WTC11 (cell line): ENCODE data around the gene PITPNC1. TPM values are rescaled to one million over a fixed set of nuclear protein-coding genes. Genes with fewer than 3 reads are reported as not detected.

Experiments
- ATAC-seq: fragments of 200-7000 bp; cut with Tn5 transposase; 2 replicates; pipeline ENCODE4 v1.10.0; 2021; ENCODE audit warnings: mild to moderate bottlenecking, moderate library complexity
- CTCF ChIA-PET: fragments of 300-600 bp; sonication (Branson Sonifier 250); formaldehyde crosslinking; loops from one replicate; lab custom pipeline; 2021; ENCODE audit warnings: antibody characterized with exemption; lab: Charles Lee
- POLR2A ChIA-PET: fragments of 350-600 bp; sonication (Branson Sonifier 250); formaldehyde crosslinking; loops from one replicate; lab custom pipeline; 2021; ENCODE audit warnings: antibody characterized with exemption; lab: Charles Lee
- DNase-seq: peaks from one replicate; pipeline ENCODE4 v3.0.0; 2021; ENCODE audit warnings: low spot score
- H3K27ac Mint-ChIP-seq: 2 replicates; pipeline ENCODE4 v1.8.0; 2021; ENCODE audit warnings: mixed read lengths
- H3K27me3 Mint-ChIP-seq: 2 replicates; pipeline ENCODE4 v1.8.0; 2021; ENCODE audit warnings: low read depth, mild to moderate bottlenecking, moderate library complexity, mixed read lengths
- H3K36me3 Mint-ChIP-seq: 2 replicates; pipeline ENCODE4 v1.8.0; 2021; ENCODE audit warnings: mixed read lengths
- H3K4me1 Mint-ChIP-seq: 2 replicates; pipeline ENCODE4 v1.8.0; 2022; ENCODE audit warnings: mixed read lengths
- H3K4me3 Mint-ChIP-seq: 2 replicates; pipeline ENCODE4 v1.8.0; 2021; ENCODE audit warnings: mild to moderate bottlenecking, moderate library complexity, mixed read lengths
- H3K9me3 Mint-ChIP-seq: 2 replicates; pipeline ENCODE4 v1.8.0; 2021; ENCODE audit warnings: mixed read lengths
- ATF1 ChIP-seq: sonication (generic); formaldehyde crosslinking; IDR thresholded peaks from 2 replicates; pipeline ENCODE4 v1.8.1; 2023; ENCODE audit warnings: mild to moderate bottlenecking, moderate library complexity, missing genetic modification reagents
- CBFB ChIP-seq: sonication (generic); formaldehyde crosslinking; IDR thresholded peaks from 2 replicates; pipeline ENCODE4 v1.8.1; 2022; ENCODE audit warnings: mild to moderate bottlenecking, low read depth, missing genetic modification reagents
- CREM ChIP-seq: sonication (generic); formaldehyde crosslinking; IDR thresholded peaks from 2 replicates; pipeline ENCODE4 v1.8.1; 2022; ENCODE audit warnings: mild to moderate bottlenecking, missing genetic modification reagents, moderate library complexity
- ELF4 ChIP-seq: sonication (generic); formaldehyde crosslinking; IDR thresholded peaks from 2 replicates; pipeline ENCODE4 v1.8.1; 2022; ENCODE audit warnings: low read depth, mild to moderate bottlenecking, moderate library complexity, missing genetic modification reagents
- ESRRA ChIP-seq: sonication (generic); formaldehyde crosslinking; IDR thresholded peaks from 2 replicates; pipeline ENCODE4 v1.8.1; 2022; ENCODE audit warnings: mild to moderate bottlenecking, missing genetic modification reagents, borderline replicate concordance
- GRHL2 ChIP-seq: fragments of 250-450 bp; sonication (Bioruptor Pico); IDR thresholded peaks from 2 replicates; pipeline ENCODE4 v1.8.0; 2022; ENCODE audit warnings: mild to moderate bottlenecking, moderate library complexity; ENCODE audit not compliant: insufficient replicate concordance, severe bottlenecking
- IRF2 ChIP-seq: sonication (generic); formaldehyde crosslinking; IDR thresholded peaks from 2 replicates; pipeline ENCODE4 v1.8.0; 2022; ENCODE audit warnings: low read depth, missing genetic modification reagents, borderline replicate concordance
- JUN ChIP-seq: sonication (generic); formaldehyde crosslinking; IDR thresholded peaks from 2 replicates; pipeline ENCODE4 v1.8.0; 2023; ENCODE audit warnings: mild to moderate bottlenecking, missing genetic modification reagents
- NFE2L1 ChIP-seq: sonication (generic); formaldehyde crosslinking; IDR thresholded peaks from 2 replicates; pipeline ENCODE4 v1.8.1; 2023; ENCODE audit warnings: missing genetic modification reagents
- NR2C2 ChIP-seq: sonication (generic); formaldehyde crosslinking; IDR thresholded peaks from 2 replicates; pipeline ENCODE4 v1.8.0; 2022; ENCODE audit warnings: mild to moderate bottlenecking, missing genetic modification reagents
- NR3C1 ChIP-seq: sonication (generic); formaldehyde crosslinking; conservative IDR thresholded peaks from 2 replicates; pipeline ENCODE4 v1.8.1; 2023; ENCODE audit warnings: low read depth, mild to moderate bottlenecking, missing genetic modification reagents
- SOX15 ChIP-seq: fragments of 250-450 bp; sonication (Bioruptor Pico); IDR thresholded peaks from 2 replicates; pipeline ENCODE4 v1.9.0; 2021; ENCODE audit warnings: mild to moderate bottlenecking
- ZNF232 ChIP-seq: sonication (generic); formaldehyde crosslinking; IDR thresholded peaks from 2 replicates; pipeline ENCODE4 v1.8.0; 2022; ENCODE audit warnings: mild to moderate bottlenecking, missing genetic modification reagents
- ZNF416 ChIP-seq: fragments of 250-450 bp; sonication (Bioruptor Pico); IDR thresholded peaks from 2 replicates; pipeline ENCODE4 v1.9.0; 2021; ENCODE audit warnings: mild to moderate bottlenecking, inconsistent platforms
- ZNF423 ChIP-seq: fragments of 250-450 bp; sonication (Bioruptor Pico); IDR thresholded peaks from 2 replicates; pipeline ENCODE4 v2.1.2; 2022; ENCODE audit warnings: mild to moderate bottlenecking, moderate library complexity
- total RNA-seq: library from RNA; stranded (reverse); gene quantifications from 3 replicates; pipeline ENCODE4 v1.2.3, GENCODE V29; 2021
- TF ChIP-seq, protein P1 (sequence below): sonication (generic); formaldehyde crosslinking; IDR thresholded peaks from 2 replicates; pipeline ENCODE4 v1.8.0; 2022; ENCODE audit warnings: mild to moderate bottlenecking, missing genetic modification reagents
- TF ChIP-seq, protein P2 (sequence below): sonication (generic); formaldehyde crosslinking; IDR thresholded peaks from 2 replicates; pipeline ENCODE4 v1.8.0; 2023; ENCODE audit warnings: missing genetic modification reagents, mild to moderate bottlenecking, borderline replicate concordance
- TF ChIP-seq, protein P3 (sequence below): fragments of 250-450 bp; sonication (Bioruptor Pico); conservative IDR thresholded peaks from 2 replicates; pipeline ENCODE4 v1.9.0; 2021; ENCODE audit warnings: mild to moderate bottlenecking
- TF ChIP-seq, protein P4 (sequence below): sonication (generic); formaldehyde crosslinking; IDR thresholded peaks from 2 replicates; pipeline ENCODE4 v1.8.1; 2023; ENCODE audit warnings: mild to moderate bottlenecking, moderate library complexity, missing genetic modification reagents
- TF ChIP-seq, protein P5 (sequence below): sonication (generic); formaldehyde crosslinking; IDR thresholded peaks from 2 replicates; pipeline ENCODE4 v1.8.1; 2022; ENCODE audit warnings: mild to moderate bottlenecking, missing genetic modification reagents, moderate library complexity, borderline replicate concordance

PITPNC1 gene
- total RNA-seq, 1 experiment from 2014 or later, result 39.8 TPM

DNA sequence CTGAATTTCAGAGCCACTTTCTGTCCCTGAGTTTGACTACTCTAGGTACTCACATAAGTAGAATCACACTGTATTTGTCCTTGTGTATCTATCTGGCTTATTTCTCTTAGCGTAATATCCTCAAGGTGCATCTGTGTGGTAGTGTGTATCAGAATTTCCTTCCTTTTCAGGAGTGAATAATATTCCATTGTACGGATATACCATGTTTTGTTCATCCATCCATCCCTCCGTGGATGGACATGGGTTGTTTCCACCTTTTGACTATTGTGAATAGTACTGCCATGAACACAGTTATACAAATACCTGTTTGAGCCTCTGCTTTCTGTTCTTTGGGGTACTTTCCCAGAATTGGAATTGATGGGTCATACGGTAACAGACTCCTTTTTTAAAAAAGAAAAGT is 111.7 kb downstream of the PITPNC1 start:
- Mint-ChIP-seq H3K4me3 (no peak overlapping the region), H3K27me3 (no peaks in the 10 kb centered on the region), H3K36me3 (peaks cover 7% of the 10 kb centered on the region; the same call in 1 of the 2 replicates), H3K27ac (no peak overlapping the region), H3K9me3 (peaks cover 8% of the 10 kb centered on the region), H3K4me1 (peaks cover 56% of the 10 kb centered on the region)
- ChIA-PET POLR2A (no interaction called here), CTCF (no interaction called here)
- DNase-seq, result no peak
- ATAC-seq, result no peak
- TF ChIP-seq CBFB (CRISPR knock-in tag), result no peak
- TF ChIP-seq, protein P1, sequence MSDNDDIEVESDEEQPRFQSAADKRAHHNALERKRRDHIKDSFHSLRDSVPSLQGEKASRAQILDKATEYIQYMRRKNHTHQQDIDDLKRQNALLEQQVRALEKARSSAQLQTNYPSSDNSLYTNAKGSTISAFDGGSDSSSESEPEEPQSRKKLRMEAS (CRISPR knock-in tag), result no peak
- TF ChIP-seq ELF4 (CRISPR knock-in tag), result no peak
- TF ChIP-seq ZNF416 (CRISPR knock-in tag), result no peak
- TF ChIP-seq NFE2L1 (CRISPR knock-in tag), result no peak
- TF ChIP-seq JUN (CRISPR knock-in tag), result no peak
- no peak for TF ChIP-seq ZNF423 (CRISPR knock-in tag)
- TF ChIP-seq, protein P2, sequence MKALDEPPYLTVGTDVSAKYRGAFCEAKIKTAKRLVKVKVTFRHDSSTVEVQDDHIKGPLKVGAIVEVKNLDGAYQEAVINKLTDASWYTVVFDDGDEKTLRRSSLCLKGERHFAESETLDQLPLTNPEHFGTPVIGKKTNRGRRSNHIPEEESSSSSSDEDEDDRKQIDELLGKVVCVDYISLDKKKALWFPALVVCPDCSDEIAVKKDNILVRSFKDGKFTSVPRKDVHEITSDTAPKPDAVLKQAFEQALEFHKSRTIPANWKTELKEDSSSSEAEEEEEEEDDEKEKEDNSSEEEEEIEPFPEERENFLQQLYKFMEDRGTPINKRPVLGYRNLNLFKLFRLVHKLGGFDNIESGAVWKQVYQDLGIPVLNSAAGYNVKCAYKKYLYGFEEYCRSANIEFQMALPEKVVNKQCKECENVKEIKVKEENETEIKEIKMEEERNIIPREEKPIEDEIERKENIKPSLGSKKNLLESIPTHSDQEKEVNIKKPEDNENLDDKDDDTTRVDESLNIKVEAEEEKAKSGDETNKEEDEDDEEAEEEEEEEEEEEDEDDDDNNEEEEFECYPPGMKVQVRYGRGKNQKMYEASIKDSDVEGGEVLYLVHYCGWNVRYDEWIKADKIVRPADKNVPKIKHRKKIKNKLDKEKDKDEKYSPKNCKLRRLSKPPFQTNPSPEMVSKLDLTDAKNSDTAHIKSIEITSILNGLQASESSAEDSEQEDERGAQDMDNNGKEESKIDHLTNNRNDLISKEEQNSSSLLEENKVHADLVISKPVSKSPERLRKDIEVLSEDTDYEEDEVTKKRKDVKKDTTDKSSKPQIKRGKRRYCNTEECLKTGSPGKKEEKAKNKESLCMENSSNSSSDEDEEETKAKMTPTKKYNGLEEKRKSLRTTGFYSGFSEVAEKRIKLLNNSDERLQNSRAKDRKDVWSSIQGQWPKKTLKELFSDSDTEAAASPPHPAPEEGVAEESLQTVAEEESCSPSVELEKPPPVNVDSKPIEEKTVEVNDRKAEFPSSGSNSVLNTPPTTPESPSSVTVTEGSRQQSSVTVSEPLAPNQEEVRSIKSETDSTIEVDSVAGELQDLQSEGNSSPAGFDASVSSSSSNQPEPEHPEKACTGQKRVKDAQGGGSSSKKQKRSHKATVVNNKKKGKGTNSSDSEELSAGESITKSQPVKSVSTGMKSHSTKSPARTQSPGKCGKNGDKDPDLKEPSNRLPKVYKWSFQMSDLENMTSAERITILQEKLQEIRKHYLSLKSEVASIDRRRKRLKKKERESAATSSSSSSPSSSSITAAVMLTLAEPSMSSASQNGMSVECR, result no peak
- no peak for TF ChIP-seq ESRRA
- TF ChIP-seq SOX15, result no peak
- no peak for TF ChIP-seq GRHL2
- TF ChIP-seq, protein P3, sequence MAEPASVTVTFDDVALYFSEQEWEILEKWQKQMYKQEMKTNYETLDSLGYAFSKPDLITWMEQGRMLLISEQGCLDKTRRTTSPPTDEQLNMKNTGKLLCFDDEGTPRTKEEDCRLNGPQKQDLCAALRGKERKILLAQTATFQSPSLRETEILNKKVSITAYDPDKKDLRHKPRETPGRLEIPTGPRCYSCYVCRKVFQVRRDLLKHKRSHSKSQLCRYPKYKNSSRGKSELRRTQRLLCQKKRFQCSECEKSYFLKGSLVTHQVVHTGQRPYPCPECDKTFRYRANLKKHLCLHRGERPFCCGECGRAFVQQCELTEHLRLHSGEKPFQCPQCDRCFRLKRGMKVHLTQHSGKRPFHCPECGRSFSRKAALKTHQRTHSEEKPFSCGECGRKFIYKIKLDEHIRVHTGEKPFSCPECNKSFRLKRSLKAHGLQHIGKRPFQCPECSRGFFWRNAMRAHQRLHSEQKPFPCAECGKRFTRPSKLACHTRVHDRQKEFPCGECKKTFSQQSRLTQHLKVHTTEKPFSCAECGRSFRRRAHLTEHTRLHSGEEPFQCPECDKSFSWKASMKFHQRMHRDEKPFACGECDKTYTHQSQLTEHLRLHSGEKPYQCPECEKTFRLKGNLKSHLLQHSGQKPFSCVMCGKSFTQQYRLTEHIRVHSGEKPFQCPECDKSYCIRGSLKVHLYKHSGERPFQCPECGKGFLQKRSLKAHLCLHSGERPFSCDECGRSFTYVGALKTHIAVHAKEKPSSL, result no peak
- TF ChIP-seq, protein P4, sequence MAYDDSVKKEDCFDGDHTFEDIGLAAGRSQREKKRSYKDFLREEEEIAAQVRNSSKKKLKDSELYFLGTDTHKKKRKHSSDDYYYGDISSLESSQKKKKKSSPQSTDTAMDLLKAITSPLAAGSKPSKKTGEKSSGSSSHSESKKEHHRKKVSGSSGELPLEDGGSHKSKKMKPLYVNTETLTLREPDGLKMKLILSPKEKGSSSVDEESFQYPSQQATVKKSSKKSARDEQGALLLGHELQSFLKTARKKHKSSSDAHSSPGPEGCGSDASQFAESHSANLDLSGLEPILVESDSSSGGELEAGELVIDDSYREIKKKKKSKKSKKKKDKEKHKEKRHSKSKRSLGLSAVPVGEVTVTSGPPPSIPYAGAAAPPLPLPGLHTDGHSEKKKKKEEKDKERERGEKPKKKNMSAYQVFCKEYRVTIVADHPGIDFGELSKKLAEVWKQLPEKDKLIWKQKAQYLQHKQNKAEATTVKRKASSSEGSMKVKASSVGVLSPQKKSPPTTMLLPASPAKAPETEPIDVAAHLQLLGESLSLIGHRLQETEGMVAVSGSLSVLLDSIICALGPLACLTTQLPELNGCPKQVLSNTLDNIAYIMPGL (CRISPR knock-in tag), result no peak
- no peak for TF ChIP-seq NR3C1 (CRISPR knock-in tag)
- TF ChIP-seq ATF1, result no peak
- TF ChIP-seq, protein P5, sequence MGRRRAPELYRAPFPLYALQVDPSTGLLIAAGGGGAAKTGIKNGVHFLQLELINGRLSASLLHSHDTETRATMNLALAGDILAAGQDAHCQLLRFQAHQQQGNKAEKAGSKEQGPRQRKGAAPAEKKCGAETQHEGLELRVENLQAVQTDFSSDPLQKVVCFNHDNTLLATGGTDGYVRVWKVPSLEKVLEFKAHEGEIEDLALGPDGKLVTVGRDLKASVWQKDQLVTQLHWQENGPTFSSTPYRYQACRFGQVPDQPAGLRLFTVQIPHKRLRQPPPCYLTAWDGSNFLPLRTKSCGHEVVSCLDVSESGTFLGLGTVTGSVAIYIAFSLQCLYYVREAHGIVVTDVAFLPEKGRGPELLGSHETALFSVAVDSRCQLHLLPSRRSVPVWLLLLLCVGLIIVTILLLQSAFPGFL (CRISPR knock-in tag), result no peak
- no peak for TF ChIP-seq ZNF232
- TF ChIP-seq CREM (CRISPR knock-in tag), result no peak
- TF ChIP-seq NR2C2 (CRISPR knock-in tag), result no peak
- TF ChIP-seq IRF2 (CRISPR knock-in tag), result no peak
